GM12865 (cell line): ENCODE data around the gene OVOL3.

Source experiments
- DNase-seq: peaks from one replicate; pipeline ENCODE4 v3.0.0; 2010; ENCODE audit warnings: low read depth
- H3K4me3 ChIP-seq: 2 replicates; pipeline ENCODE4 v1.5.1; 2011; ENCODE audit warnings: mild to moderate bottlenecking, low read depth, low read length, control low read depth
- TF ChIP-seq, protein P1 (sequence below): IDR thresholded peaks from 2 replicates; pipeline ENCODE4 v1.5.1; 2011; ENCODE audit warnings: low read length, control low read depth, low read depth, inconsistent platforms; ENCODE audit not compliant: insufficient read depth; ENCODE audit errors: missing control alignments

OVOL3 gene

DNA sequence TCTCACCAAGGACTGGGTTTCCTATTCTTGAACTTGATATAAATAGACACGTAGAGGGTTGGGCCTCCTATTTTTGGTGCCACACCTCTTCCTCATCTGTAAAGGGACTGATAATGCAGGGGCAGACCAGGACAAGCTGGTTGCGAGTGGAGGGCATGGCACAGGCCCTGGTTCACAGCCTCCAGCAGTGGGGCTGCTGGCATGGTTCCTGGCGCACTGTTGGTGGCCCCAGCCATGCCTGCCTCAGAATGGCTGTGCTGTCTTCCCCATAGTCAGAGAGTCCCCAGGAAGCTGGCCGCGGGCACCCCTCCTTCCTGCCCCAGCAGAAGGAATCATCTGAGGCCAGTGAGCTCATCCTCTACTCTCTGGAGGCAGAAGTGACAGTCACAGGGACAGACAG is 10.5 kb upstream of the OVOL3 start:
- H3K4me3 ChIP-seq: no peak overlapping the region
- no peak for DNase-seq
- TF ChIP-seq, protein P1, sequence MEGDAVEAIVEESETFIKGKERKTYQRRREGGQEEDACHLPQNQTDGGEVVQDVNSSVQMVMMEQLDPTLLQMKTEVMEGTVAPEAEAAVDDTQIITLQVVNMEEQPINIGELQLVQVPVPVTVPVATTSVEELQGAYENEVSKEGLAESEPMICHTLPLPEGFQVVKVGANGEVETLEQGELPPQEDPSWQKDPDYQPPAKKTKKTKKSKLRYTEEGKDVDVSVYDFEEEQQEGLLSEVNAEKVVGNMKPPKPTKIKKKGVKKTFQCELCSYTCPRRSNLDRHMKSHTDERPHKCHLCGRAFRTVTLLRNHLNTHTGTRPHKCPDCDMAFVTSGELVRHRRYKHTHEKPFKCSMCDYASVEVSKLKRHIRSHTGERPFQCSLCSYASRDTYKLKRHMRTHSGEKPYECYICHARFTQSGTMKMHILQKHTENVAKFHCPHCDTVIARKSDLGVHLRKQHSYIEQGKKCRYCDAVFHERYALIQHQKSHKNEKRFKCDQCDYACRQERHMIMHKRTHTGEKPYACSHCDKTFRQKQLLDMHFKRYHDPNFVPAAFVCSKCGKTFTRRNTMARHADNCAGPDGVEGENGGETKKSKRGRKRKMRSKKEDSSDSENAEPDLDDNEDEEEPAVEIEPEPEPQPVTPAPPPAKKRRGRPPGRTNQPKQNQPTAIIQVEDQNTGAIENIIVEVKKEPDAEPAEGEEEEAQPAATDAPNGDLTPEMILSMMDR: no peak

DNA sequence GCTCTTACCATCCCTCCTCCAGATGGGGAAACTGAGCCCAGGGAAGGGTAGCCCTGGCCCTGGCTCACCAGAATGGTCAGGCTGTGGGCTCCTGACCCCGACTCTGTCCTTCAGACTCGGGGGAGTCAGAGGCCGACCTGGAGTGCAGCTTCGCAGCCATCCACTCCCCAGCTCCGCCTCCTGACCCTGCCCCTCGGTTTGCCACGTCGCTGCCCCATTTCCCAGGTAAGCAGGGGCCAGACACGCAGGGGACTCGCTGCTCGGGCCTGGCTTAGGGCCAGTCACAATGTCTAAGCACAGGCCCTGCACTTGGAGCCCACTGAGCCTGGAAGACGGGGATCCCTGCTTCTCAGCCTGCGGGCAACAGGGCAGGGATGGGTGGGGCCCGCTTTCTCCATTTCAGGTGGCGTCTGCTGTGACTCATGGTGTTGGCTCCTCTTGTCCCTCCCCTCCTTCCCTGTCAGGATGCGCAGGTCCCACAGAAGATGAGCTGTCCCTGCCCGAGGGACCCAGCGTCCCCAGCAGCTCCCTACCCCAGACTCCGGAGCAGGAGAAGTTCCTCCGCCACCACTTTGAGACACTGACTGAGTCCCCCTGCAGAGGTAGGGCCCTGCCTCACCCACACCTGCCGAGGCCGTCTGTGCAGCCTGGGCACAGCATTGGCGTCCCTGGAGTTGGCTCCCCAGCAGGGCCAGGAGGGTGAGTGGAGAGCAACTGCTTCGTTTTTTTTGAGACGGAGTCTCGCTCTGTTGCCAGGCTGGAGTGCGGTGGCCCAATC is 9.2 kb upstream of the OVOL3 start:
- H3K4me3 ChIP-seq: no peak overlapping the region
- no peak for DNase-seq
- TF ChIP-seq, protein P1: no peak

DNA sequence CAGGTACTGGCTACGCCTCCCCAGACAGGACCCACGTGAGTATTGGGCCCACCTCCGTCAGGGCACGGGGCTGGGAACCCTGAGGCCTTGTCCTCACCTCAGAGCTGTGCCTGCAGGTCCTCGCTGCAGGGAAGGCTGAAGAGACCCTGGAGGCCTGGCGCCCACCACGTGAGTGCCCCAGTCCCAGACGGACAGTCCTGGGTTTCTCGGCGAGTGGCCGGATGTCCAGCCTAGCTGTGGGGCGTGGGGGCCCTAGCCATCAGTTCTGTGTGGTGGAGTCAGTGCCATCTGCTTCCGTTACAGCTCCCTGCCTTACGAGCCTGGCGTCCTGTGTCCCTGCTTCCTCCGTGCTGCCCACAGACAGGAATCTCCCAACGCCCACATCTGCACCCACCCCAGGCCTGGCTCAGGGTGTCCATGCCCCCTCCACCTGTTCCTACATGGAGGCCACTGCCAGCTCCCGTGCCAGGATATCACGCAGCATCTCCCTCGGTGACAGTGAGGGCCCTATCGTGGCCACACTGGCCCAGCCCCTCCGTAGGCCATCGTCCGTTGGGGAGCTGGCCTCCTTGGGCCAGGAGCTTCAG is 7.8 kb upstream of the OVOL3 start:
- TF ChIP-seq, protein P1: no peak
- no peak for DNase-seq
- H3K4me3 ChIP-seq: no peak overlapping the region

DNA sequence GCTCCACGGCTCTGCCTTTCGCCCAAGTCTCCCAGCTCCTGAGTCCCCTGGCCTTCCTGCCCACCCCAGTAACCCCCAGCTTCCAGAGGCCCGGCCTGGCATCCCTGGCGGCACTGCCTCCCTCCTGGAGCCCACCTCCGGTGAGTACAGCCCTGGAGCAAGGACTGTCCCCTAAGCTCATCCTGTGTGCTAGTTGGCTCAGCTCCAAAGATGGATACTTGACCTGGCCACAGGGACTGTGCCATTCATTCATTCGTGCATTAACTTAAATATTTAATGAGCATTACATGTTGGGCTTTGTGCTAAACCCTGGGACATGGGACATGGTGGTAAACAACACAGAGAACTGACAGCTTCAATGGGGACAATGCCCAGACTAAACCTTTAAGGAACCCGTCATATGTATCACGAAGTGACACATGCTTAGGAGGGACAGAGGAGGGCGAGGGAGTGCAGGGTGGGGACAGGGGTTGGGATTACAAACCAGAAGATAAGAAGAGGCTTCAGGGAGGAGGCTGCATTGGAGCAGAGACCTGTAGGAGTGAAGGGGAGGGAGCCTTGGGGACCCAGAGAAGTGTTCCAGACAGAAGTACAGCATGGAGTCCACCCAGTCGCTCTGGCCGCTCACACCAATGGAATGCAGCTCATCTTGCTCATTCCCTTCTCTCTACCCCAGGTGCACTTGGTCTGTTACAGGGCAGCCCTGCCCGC is 6.9 kb upstream of the OVOL3 start:
- TF ChIP-seq, protein P1: no peak
- H3K4me3 ChIP-seq: no peak overlapping the region
- no peak for DNase-seq

DNA sequence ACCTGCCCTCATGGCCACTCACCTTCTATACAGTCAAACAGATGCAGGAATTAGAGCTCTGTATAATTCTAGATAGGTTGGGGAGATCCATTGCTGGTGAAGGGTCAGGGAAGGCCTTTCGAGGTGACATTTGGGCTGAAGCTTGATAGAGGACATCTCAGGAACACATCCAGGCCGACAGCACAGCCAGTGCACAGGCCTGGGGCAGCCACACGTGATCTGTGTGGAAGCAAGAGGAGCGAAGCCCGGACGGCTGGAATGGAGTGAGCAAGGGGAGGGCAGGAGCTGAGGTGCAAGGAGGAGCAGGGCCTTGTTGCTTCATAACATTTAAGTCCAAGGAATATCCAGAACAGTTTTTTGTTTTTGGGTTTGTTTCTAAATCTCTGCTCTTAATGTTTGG is 4.5 kb upstream of the OVOL3 start:
- no peak overlapping the region for H3K4me3 ChIP-seq
- TF ChIP-seq, protein P1: no peak
- no peak for DNase-seq

DNA sequence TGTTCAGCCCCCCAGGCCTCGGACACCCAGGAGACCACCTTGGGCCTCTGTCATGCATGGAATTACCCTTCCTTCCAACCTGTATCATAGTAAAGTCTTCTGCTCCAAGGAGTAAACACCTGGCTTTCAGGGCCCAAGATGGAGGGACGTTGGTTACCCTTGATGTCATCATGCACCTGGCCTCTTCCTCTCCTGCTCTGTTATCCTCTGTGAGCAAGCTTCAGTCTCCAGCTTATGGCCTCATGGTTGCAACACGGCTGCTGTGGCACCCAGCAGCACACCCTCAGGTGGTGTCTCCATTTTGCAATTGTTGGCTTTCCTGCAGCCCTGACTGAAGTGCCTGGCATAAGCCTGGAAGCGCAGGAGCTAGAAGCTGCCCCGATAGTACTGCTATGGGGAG is 4.0 kb upstream of the OVOL3 start:
- TF ChIP-seq, protein P1: no peak
- DNase-seq: no peak
- H3K4me3 ChIP-seq: no peak overlapping the region
